Activated CD8-positive, alpha-beta memory T cell treated with anti-CD3 and anti-CD28 coated beads for 1 hour (primary cell): ENCODE data around the gene SDSL.

Source experiments
- DNase-seq, 2 donors: peaks; one replicate each; pipeline ENCODE4 v3.0.0-alpha.2; 2020; ENCODE audit warnings: low read depth in 1 of 2; ENCODE audit errors: extremely low read depth in 1 of 2

SDSL gene

GRCh38 chr12:113422030-113422885 is at the start of gene SDSL:
SDSL (plus strand) TSS chr12:113422380; CDS start chr12:113427983, 5,603 bp downstream.
- no peak for DNase-seq

- no peak for DNase-seq
Measured at GRCh38 chr12:113373440-113373839, 48.7 kb upstream of the SDSL start.

- no peak for DNase-seq
Measured at GRCh38 chr12:113373969-113374368, 48.2 kb upstream of the SDSL start.

- no peak for DNase-seq
Measured at GRCh38 chr12:113374823-113375428, 47.3 kb upstream of the SDSL start.

- no peak for DNase-seq
Measured at GRCh38 chr12:113378291-113378690, 43.9 kb upstream of the SDSL start.

- no peak for DNase-seq
Measured at GRCh38 chr12:113381220-113381619, 41.0 kb upstream of the SDSL start.

GRCh38 chr12:113382206-113382605 is 40.0 kb upstream of the SDSL start:
- no peak for DNase-seq

GRCh38 chr12:113384778-113385177 is 37.4 kb upstream of the SDSL start:
- no peak for DNase-seq

- no peak for DNase-seq
Measured at GRCh38 chr12:113385282-113385882, 36.8 kb upstream of the SDSL start.

GRCh38 chr12:113386866-113387566 is 35.2 kb upstream of the SDSL start:
- DNase-seq = no peak

- DNase-seq = no peak
Measured at GRCh38 chr12:113387631-113388030, 34.5 kb upstream of the SDSL start.

GRCh38 chr12:113388351-113388750 is 33.8 kb upstream of the SDSL start:
- DNase-seq = no peak

GRCh38 chr12:113390064-113391043 is 31.8 kb upstream of the SDSL start:
- DNase-seq = no peak

GRCh38 chr12:113391145-113391544 is 31.0 kb upstream of the SDSL start:
- no peak for DNase-seq

GRCh38 chr12:113391650-113392337 is 30.4 kb upstream of the SDSL start:
- no peak for DNase-seq

GRCh38 chr12:113392520-113392919 is 29.7 kb upstream of the SDSL start:
- no peak for DNase-seq

GRCh38 chr12:113392988-113393579 is 29.1 kb upstream of the SDSL start:
- no peak for DNase-seq

GRCh38 chr12:113393749-113394148 is 28.4 kb upstream of the SDSL start:
- DNase-seq = no peak

GRCh38 chr12:113395119-113395518 is 27.1 kb upstream of the SDSL start:
- no peak for DNase-seq
